ENCODE results near the gene CREB5. TPM values are rescaled to one million over a fixed set of nuclear protein-coding genes. Genes with fewer than 3 reads are reported as not detected.

CREB5 gene
- total and polyA plus RNA-seq, 8 donors = 2.5 to 11.5 (median 3.6) TPM

DNA sequence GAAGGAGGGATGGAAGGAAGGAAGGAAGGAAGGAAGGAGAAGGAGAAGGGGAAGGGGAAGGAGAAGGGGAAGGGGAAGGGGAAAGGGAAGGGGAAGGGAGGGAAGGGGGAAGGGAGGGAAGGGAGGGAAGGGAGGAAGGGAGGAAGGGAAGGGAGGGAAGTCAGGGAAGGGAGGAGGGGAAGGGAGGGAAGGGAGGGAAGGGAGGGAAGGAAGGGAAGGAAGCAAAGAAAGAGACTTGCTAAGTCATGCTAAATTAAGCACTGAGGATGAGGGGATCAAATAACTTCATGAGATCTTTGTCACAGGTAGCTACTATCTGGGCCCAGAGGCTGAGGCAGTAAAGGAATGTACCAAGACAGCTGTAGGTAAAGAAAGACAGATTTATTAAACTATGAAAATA is 429.4 kb downstream of the CREB5 start:
- ATAC-seq = no peak
- H3K9me3 ChIP-seq = no peaks in the 10 kb centered on the region
- H3K4me1 ChIP-seq = no peaks in the 10 kb centered on the region
- no peak overlapping the region for H3K4me3 ChIP-seq
- intact Hi-C loops (cut with DNase I) = no loop called here
- no peaks in the 10 kb centered on the region for H3K27me3 ChIP-seq
- H3K36me3 ChIP-seq = no peaks in the 10 kb centered on the region
- FAIRE-seq = no peak
- TF ChIP-seq, protein P1, sequence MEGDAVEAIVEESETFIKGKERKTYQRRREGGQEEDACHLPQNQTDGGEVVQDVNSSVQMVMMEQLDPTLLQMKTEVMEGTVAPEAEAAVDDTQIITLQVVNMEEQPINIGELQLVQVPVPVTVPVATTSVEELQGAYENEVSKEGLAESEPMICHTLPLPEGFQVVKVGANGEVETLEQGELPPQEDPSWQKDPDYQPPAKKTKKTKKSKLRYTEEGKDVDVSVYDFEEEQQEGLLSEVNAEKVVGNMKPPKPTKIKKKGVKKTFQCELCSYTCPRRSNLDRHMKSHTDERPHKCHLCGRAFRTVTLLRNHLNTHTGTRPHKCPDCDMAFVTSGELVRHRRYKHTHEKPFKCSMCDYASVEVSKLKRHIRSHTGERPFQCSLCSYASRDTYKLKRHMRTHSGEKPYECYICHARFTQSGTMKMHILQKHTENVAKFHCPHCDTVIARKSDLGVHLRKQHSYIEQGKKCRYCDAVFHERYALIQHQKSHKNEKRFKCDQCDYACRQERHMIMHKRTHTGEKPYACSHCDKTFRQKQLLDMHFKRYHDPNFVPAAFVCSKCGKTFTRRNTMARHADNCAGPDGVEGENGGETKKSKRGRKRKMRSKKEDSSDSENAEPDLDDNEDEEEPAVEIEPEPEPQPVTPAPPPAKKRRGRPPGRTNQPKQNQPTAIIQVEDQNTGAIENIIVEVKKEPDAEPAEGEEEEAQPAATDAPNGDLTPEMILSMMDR (IDR thresholded peaks at IDR 0.05) = no peak
- no peak for DNase-seq
- H3K27ac ChIP-seq = no peak overlapping the region

DNA sequence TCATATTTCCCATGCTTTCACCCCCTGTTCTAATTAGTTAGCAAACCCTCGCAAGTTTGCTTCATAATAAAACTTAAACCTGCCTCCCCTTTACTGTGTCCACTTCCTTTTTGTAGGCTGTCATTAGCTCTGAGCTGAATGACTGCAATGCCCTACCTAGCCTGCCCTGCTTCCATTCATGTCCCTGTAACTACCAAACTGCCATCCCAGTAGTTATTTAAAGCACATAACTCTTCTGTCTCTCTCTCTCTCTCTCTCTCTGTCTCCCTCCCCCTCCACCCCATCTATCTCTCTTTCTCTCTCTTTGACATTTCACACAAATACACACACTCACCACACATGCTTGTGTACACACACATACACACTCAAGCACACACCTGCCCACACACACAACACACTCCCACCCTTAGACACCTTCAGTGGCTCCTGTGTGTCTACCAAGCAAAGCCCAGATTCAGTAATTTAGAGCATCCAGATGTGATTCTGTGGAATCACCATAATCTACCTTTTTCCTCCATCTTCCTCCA is 430.5 kb downstream of the CREB5 start:
- no peak overlapping the region for H3K4me3 ChIP-seq
- 83 to 95% methylated on average over 1 of the region's 1 CpG for WGBS, 2 donors
- intact Hi-C loops (cut with DNase I) = no loop called here
- TF ChIP-seq, protein P1 (IDR thresholded peaks at IDR 0.05) = no peak
- H3K4me1 ChIP-seq = no peaks in the 10 kb centered on the region
- no peak for ATAC-seq
- H3K36me3 ChIP-seq = no peaks in the 10 kb centered on the region
- no peak overlapping the region for H3K27ac ChIP-seq
- no peak for FAIRE-seq
- no peaks in the 10 kb centered on the region for H3K27me3 ChIP-seq
- H3K9me3 ChIP-seq = no peaks in the 10 kb centered on the region
- DNase-seq = no peak

DNA sequence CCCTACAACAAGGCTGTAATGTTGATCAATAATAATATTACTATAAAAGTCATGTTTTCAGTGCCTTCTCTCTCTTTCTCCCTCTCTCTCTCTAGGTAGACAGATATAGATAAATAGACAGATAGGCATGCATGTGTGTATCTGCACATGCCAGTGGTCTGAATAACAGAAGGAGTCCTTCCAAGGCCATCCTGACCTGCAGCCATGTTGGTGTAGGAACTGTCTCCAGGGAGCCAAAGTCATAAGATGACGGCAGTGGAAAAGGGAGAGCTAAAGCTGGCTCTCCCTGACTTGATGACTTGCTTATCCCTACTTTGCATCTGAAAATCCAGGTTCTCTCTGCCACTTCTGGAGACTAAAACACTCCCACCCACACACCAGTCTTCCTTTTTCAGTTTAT is 432.8 kb downstream of the CREB5 start:
- WGBS, 2 donors = 90 to 96% methylated on average over 1 of the region's 1 CpG
- no peak for FAIRE-seq
- H3K4me1 ChIP-seq = no peaks in the 10 kb centered on the region
- ATAC-seq = no peak
- no peak for DNase-seq
- no peaks in the 10 kb centered on the region for H3K27me3 ChIP-seq
- H3K36me3 ChIP-seq = no peaks in the 10 kb centered on the region
- H3K9me3 ChIP-seq = no peaks in the 10 kb centered on the region
- intact Hi-C loops (cut with DNase I) = no loop called here
- H3K4me3 ChIP-seq = no peak overlapping the region
- H3K27ac ChIP-seq = no peak overlapping the region
- TF ChIP-seq, protein P1 (IDR thresholded peaks at IDR 0.05) = no peak

DNA sequence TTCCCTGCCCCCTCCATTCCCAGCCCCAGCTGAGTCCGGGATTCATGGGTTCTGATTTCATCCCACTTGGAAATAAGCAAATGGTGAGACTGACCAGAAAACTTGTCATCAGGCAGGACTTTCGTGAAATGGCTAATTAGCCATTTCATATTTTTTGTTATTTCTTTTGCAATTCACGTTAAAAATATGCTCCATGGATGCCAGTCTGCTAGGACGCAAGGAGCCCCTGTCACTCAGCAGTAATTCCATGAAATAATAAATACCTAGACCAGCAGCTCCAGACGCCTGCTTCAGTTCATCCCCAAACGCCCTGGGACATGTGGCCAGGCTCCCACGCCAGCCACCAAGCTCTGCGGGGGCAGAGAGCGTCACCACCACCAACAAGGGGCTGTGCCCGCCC is 434.9 kb downstream of the CREB5 start:
- H3K27ac ChIP-seq = no peak overlapping the region
- H3K36me3 ChIP-seq = no peaks in the 10 kb centered on the region
- no peak for FAIRE-seq
- no peaks in the 10 kb centered on the region for H3K4me1 ChIP-seq
- no peaks in the 10 kb centered on the region for H3K27me3 ChIP-seq
- H3K9me3 ChIP-seq = no peaks in the 10 kb centered on the region
- TF ChIP-seq, protein P1 (IDR thresholded peaks at IDR 0.05) = no peak
- H3K4me3 ChIP-seq = no peak overlapping the region
- intact Hi-C loops (cut with DNase I) = no loop called here
- ATAC-seq = no peak
- no peak for DNase-seq
- 61 to 68% methylated on average over 10 of the region's 10 CpGs for WGBS, 2 donors

DNA sequence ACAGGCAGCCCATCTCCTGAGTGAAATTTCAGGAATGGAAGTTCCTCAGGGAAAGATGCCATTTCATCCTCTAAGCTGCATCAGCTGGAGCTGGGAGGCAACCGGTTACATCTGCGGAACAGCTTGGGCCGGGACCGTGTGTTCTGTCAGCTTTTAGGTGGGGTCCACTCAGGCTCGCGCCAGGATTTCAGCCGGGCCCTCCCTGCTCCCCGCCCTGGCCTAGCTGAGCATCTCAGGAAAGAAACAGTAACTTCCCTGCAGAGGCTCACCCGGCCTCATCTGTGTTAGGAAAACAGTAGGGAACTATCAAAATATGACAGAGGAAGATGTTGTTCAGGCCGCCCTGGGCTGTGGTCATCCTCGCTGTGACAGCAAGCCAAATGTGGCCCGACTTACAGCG is 435.4 kb downstream of the CREB5 start:
- TF ChIP-seq, protein P1 (IDR thresholded peaks at IDR 0.05) = no peak
- WGBS, 2 donors = 82 to 84% methylated on average over 13 of the region's 13 CpGs
- no peak for FAIRE-seq
- no peak for ATAC-seq
- no peaks in the 10 kb centered on the region for H3K27me3 ChIP-seq
- peak in 1 of 6 donors; percentile 27 for DNase-seq
- no peak overlapping the region for H3K27ac ChIP-seq
- H3K4me1 ChIP-seq = no peaks in the 10 kb centered on the region
- intact Hi-C loops (cut with DNase I) = no loop called here
- no peaks in the 10 kb centered on the region for H3K9me3 ChIP-seq
- H3K4me3 ChIP-seq = no peak overlapping the region
- no peaks in the 10 kb centered on the region for H3K36me3 ChIP-seq

All from pancreas (tissue), 10 donors.